Esophagus squamous epithelium (tissue), 4 donors: ENCODE results near the gene KAT6B.

Source experiments
- POLR2A ChIP-seq, 4 donors: fragments of 450-650 bp; IDR thresholded peaks; one replicate each; pipeline ENCODE4 v1.6.1; 2017; ENCODE audit warnings: antibody characterized with exemption in 4 of 4, mild to moderate bottlenecking in 4 of 4, moderate library complexity in 3 of 4
- TF ChIP-seq, protein P1 (sequence below), 6 experiments: fragments of 450-650 bp in 4 of 6; fragments of 200-600 bp in 2 of 6; sonication (generic) in 2 of 6; IDR thresholded peaks; one replicate each; pipeline ENCODE4 v1.5.1; 2016 to 2019; ENCODE audit warnings: antibody characterized with exemption in 6 of 6, mild to moderate bottlenecking in 4 of 6, moderate library complexity in 4 of 6

DNA sequence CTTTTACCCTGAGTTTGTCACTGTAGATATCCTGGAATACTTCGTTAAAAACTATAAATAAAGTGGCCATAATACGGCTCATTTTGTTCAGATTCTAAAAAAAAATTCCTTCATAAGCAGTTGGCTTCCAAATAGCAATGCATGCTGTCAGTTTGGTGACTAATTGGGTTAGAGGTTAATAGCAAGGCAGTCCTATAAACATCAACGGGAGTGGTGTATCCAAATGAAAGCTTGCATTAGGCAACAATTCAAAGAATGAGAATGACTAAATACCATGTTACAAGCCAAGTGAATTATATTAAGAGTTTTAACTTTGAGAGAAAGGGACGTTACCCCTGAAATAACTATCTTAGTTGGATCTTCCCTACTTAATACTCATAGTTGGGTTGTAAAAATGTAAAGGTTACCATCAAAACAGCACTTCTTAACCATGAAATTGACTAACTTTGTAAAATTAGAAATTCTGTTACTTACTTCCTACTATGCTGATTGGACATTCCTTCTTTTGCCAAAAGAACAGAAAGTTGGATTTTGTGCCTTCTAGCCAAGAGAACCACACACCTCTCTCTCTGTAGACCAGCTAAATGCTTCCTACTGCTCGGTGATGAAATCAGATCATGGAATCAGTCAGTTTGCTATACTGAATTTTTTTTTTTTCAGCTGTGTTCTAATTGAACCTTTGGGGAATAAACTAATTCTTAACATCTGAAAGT lies 98.0 kb downstream of the KAT6B start:
- TF ChIP-seq, protein P1, sequence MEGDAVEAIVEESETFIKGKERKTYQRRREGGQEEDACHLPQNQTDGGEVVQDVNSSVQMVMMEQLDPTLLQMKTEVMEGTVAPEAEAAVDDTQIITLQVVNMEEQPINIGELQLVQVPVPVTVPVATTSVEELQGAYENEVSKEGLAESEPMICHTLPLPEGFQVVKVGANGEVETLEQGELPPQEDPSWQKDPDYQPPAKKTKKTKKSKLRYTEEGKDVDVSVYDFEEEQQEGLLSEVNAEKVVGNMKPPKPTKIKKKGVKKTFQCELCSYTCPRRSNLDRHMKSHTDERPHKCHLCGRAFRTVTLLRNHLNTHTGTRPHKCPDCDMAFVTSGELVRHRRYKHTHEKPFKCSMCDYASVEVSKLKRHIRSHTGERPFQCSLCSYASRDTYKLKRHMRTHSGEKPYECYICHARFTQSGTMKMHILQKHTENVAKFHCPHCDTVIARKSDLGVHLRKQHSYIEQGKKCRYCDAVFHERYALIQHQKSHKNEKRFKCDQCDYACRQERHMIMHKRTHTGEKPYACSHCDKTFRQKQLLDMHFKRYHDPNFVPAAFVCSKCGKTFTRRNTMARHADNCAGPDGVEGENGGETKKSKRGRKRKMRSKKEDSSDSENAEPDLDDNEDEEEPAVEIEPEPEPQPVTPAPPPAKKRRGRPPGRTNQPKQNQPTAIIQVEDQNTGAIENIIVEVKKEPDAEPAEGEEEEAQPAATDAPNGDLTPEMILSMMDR (IDR thresholded peaks at IDR 0.05) = no peak
- no peak for TF ChIP-seq POLR2A (IDR thresholded peaks at IDR 0.05)
